ENCODE results near the gene PUM2.

The PUM2 gene

DNA sequence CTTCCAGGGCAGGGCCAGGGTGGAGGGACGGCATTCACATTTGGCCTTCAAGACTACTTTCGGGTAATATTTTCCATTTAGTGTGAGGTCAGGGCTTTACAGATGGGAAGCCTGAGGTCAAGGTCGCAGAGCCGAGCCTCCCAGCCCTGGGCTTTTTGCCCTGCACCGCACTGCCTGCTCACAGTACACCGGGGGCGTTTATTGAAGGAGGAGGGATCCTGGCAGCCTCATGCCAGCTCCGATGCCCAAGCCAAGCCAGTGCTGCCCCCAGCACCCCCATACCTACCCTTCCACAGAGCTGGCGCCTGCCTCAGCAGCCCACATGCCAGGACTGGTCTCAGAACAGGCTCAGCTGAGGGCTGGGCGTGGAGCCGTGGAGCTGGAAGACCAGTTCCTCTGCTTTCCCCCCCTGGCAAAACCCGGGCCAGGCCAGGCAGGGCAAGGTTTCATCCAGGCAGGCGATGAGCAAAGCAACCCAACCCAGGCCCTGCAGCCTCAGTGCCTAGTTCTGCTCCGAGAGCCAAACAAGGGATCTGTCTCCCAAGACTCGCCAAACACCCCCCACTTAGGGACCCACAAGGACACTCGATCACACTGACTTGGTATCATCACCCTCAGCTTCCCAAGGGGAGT is 137.7 kb downstream of the PUM2 start:
- no peak for DNase-seq
- no peak for TF ChIP-seq POLR2A (IDR thresholded peaks at IDR 0.05; ENCODE audit: low read length)
- TF ChIP-seq GATA1 (IDR thresholded peaks at IDR 0.05; ENCODE audit: low read depth, low read length) = no peak

DNA sequence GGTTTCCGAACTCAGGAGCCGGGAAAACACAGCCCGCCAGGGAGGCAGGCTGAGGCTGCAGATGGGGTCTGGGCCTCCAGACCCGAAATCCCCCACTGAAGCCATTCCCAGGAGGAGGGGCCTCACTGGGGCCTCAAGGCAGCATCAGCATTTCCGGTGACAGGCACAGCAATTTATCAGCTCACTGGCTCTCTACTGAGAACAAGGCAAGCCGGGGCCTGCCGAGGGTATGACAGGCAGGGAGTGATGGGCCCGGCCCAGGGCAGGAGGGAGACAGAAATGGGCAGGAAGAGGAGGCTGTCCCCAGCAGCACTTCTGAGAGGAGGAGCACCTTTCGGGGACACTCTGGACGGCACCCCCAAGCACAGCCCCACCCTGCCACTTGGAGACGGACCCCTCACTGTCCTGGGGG is 138.2 kb downstream of the PUM2 start:
- no peak for TF ChIP-seq GATA1 (IDR thresholded peaks at IDR 0.05; ENCODE audit: low read depth, low read length)
- no peak for TF ChIP-seq POLR2A (IDR thresholded peaks at IDR 0.05; ENCODE audit: low read length)
- DNase-seq = no peak

DNA sequence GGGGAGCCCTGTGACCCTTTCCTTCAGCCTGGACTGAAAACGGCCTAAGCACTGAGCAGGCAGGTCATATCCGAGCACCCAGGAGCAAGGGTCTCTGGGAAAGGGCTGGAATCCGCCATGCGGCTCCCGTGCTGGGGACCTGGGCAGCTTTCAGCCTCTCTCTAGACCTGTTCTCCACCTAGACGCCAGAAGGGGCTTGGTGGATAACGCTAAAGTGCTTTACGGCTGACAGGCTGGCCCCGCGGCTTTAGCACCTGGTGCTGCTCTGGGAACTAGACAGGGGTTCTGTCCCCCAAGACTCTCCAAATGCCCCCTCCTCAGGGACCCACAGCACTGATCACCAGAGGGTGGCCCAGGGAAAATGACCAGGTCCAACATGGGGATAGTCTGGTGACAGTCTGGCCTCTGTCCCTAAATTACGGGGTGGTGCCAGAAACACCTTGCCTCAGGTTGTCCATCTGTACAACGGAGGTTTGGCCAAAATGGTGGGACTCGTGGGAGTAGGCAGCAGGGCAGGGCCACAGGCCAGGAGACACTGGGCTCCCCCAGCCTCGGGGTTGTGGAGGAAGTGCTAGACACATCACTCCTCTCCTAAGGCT is 138.7 kb downstream of the PUM2 start:
- no peak for DNase-seq
- TF ChIP-seq POLR2A (IDR thresholded peaks at IDR 0.05; ENCODE audit: low read length) (no peak), GATA1 (IDR thresholded peaks at IDR 0.05; ENCODE audit: low read depth, low read length) (no peak)

DNA sequence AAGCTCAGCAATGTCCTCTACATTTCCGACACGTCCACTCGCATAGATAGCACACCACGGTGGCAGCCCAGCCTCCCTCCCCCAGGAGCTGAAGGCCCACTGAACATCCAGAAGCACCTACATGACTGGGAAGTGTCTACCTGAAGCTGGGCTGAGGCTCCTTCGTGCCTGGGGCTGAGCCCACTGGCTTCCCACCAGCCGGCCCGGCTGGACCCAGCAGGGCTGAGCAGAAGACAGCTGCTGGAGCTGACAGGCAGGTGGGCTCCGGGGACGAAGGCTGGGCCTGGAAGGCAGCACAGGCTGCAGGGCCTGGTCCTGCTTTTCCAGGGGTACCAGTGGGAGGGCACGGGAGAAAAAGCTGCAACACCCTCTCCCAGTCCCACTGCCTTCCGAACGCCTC is 139.2 kb downstream of the PUM2 start:
- DNase-seq = no peak
- TF ChIP-seq GATA1 (IDR thresholded peaks at IDR 0.05; ENCODE audit: low read depth, low read length) = no peak
- no peak for TF ChIP-seq POLR2A (IDR thresholded peaks at IDR 0.05; ENCODE audit: low read length)

DNA sequence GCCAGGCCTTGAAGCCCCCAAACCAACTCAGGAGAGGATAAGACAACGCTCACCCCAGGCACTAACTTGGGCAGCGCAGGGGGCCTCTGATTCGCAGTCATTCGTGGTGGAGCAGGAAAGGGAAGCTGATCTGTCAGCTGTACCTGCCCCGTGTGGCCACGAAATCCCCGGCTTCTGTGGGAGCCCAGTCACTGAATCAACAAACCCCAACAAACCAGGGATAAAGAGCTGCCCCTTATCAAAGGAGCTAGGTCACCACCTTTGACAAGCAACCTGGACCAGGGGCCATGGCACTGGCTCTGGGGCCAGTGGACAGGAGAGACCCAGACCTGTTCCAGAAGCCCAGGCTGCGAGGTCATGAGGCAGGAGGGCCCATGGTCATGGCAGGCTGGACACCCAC is 140.2 kb downstream of the PUM2 start:
- no peak for DNase-seq
- TF ChIP-seq POLR2A (IDR thresholded peaks at IDR 0.05; ENCODE audit: low read length) (no peak), GATA1 (IDR thresholded peaks at IDR 0.05; ENCODE audit: low read depth, low read length) (no peak)

DNA sequence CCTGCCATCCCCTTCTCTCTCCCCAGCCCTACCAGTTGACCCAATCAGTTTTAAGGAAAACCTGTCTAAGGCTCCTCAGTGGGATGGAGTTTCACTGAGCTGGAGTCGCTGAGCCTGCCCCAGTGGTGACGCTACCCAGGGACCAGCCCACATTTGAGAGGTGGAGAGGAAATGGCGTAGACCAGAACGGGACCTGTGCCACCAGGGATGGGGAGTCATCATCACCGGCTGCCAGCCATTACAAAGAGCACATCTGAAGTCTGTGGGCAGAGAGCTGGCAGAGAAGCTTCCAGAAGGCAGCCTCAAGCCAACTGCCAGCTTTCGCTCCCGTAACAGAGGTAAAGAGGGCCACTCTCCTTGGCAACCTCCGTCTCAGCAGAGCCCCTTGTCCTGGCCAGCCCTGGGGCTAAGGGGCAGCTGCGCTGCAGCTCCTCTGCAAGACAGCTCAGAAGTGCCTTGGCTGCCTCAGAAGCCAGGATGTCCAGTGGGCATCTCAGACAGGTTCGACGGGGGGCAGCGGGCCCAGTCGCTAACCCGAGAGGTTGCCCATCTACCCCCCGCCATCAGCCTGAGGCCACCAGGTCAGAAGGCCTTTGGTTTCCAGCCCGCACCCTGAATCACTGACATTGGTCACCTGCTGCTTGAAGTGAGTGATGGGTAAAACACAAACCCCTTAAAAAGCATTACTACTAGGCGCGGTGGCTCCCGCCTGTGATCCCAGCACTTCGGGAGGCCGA is 141.1 kb downstream of the PUM2 start:
- DNase-seq = no peak
- no peak for TF ChIP-seq POLR2A (IDR thresholded peaks at IDR 0.05; ENCODE audit: low read length)

DNA sequence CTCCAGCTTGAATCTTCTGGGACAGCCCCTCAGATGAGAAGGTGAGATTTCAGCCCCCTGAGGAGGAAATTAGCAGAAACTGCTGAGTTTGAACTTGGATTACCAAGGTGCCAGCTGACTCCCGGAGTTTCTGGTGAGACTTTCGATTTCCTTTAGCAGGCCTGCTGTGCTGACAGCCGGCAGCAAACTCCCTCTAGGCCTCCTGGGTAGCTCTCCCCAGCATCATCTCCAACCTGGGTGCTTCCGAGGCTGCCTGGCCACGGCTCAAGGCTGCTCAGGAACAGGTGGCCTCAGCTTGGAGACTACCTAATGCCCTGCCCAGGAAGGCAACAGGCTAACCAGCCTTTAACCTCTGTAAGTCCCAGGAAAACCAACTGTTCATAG is 142.2 kb downstream of the PUM2 start:
- no peak for TF ChIP-seq GATA1 (IDR thresholded peaks at IDR 0.05; ENCODE audit: low read depth, low read length)
- TF ChIP-seq POLR2A (IDR thresholded peaks at IDR 0.05; ENCODE audit: low read length) = no peak
- DNase-seq = no peak

DNA sequence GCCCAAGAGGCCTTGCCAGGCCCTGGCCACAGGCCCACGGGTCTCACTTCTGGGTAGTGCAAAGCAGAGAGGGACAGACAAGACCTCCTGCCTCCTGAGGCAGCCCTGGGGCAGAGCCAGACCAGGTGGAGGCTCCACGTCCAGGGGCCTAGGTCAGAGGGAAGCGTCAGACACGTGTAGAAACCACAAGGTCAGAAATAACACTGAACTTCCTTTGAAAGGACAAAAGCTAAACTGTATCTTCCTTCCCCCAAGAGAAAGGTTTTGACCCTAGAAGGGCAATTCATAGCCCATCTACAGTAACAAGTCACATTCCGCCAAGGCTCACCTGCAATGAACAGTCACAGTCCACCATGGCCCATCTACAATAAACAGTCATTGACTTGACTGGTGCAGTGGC is 143.6 kb downstream of the PUM2 start:
- no peak for TF ChIP-seq GATA1 (IDR thresholded peaks at IDR 0.05; ENCODE audit: low read depth, low read length)
- TF ChIP-seq POLR2A (IDR thresholded peaks at IDR 0.05; ENCODE audit: low read length) = no peak
- no peak for DNase-seq

DNA sequence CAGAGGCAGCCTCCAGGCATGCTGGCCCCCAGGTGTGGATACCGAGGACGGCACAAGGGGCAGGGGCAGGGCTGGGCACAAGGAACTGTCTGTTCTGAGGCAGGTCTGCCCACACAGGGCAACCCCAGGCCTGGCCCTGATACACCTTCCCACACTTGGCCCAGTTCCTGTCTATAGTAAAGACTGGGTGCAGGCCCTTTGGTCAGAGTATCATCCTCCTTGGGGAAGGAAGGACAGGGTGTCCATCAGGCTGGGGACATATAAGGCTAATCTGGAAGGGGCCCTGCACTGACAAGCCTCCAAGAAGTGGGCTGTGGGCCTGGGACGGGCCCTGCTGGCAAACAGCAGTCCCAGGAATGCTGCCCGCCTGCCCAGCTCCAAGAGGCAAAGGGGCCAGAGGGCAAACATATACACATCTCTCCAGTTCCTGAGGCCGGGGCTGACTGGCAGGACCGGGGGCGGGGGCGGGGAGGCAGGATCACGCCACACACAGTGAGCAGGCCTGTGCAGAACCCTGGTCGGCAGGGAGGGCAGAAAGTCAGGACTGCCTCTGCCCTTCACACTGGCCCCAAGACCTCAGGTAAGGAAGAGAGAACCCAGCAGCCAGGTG is 144.6 kb downstream of the PUM2 start:
- TF ChIP-seq POLR2A (IDR thresholded peaks at IDR 0.05; ENCODE audit: low read length) (no peak), GATA1 (IDR thresholded peaks at IDR 0.05; ENCODE audit: low read depth, low read length) (no peak)
- no peak for DNase-seq

DNA sequence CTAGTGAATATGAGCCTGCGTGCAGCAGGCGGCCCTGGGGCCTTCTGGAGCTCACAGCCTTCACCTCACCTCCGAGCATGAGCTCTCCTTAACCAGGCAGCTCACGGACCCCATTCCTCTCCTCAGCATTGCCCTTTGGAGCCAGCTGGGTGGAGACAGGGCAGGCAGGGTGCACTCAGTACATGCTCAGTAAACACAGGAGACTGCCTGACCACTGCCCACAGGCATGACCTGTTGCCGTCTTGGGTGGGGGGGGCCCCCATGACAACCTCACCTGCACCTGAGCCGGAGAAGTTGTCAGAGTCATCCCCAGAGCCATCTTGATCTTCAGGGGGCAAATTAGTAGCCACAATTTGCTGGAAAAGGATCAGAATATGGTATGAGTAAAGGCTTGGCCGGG is 145.6 kb downstream of the PUM2 start:
- TF ChIP-seq POLR2A (IDR thresholded peaks at IDR 0.05; ENCODE audit: low read length) (no peak), GATA1 (IDR thresholded peaks at IDR 0.05; ENCODE audit: low read depth, low read length) (no peak)
- no peak for DNase-seq

DNA sequence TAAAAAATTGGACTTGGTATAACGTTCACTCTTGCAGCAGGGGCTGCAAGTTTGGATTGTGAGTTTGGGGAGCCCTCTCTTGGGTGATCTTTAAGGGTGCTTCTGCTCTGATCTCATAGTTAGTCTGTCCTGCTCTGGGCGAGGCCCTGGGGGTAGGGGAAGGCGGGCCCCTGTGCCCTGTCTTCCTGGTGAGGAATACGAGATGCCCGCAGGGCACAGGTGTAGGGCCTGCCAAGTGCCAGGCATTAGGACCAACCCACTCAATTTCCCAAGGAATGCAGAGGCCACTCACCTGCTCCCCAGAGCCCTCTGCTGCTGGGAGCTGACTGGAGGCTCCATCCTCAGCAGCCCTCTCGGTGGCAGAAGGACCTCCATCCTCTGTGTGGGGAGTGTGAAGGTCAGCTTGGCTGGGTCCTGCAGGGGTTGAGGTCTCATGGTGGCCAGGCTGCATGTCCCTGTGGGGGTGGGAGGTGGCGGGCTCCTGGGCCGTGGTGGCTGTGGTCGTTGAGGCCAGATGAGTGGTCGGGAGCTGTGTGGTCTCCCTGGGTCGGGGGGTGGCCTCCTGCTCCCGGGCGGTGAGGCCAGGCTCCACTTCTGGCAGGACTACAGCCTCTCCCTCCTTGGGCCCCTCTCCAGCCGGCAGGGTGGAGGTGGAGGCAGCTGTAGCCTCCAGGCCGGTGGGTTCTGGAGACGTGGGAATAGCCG is 147.0 kb downstream of the PUM2 start:
- TF ChIP-seq POLR2A (IDR thresholded peaks at IDR 0.05; ENCODE audit: low read length) (no peak), GATA1 (IDR thresholded peaks at IDR 0.05; ENCODE audit: low read depth, low read length) (no peak)
- DNase-seq = no peak

DNA sequence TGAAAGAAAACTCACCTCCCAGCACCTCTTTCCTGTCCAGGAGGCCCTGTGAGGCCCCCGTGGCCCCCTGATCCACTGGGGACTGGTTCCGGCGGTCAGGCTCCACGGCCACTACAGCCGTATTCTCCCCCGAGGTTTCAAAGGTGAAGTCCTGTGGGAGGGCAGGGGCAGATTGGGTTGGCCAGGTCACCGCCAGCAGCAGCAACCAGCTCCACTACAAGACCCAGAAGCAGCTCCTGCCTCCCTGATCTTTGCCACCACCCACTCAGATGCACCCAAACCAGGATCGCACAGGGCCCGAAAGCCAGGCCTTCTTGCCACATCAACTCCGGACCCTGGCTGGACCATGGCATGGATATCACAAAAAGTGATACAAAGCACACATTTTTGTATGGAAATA is 147.6 kb downstream of the PUM2 start:
- DNase-seq = no peak
- TF ChIP-seq GATA1 (IDR thresholded peaks at IDR 0.05; ENCODE audit: low read depth, low read length) (no peak), POLR2A (IDR thresholded peaks at IDR 0.05; ENCODE audit: low read length) (no peak)

DNA sequence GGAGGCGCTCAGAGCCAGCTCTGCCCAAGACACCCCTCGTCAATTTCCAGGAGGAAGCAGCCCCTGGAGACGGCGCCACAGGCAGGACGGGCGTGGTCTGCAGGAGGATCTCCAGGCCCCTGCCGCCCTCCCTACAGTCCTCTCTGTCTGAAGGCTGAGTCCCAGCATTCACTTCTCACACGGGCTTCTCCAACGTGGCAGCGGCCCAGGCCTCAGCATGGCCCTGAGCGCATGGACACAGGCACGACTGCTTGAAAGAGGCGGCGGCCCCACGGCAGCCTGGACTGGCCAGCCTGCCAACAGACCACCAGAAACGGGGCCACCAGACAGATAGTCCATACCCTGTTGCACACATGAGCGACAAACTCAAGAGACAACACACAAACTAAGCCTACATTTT is 149.0 kb downstream of the PUM2 start:
- TF ChIP-seq POLR2A (IDR thresholded peaks at IDR 0.05; ENCODE audit: low read length) (no peak), GATA1 (IDR thresholded peaks at IDR 0.05; ENCODE audit: low read depth, low read length) (no peak)
- no peak for DNase-seq

Data from erythroblast (primary cell).